HG03159 (cell line): ENCODE measurements around the gene ZNF235.
"Not testable (repeated sequence)": the region's sequence is repeated elsewhere in the genome, so short reads cannot be mapped to it uniquely, and the experiment has no call there.

ENCODE experiments used
- ATAC-seq: cut with Tn5 transposase; IDR thresholded peaks from one replicate; pipeline ENCODE4 v1.9.1; 2021; ENCODE audit warnings: mild to moderate bottlenecking, moderate library complexity; ENCODE audit not compliant: unreplicated experiment

ZNF235 gene

GRCh38 chr19:44258136-44258535 is 46.7 kb downstream of the ZNF235 start:
- ATAC-seq, result no peak

- no peak for ATAC-seq
Measured at GRCh38 chr19:44255705-44256411, 49.0 kb downstream of the ZNF235 start.

- no peak for ATAC-seq
Measured at GRCh38 chr19:44254496-44254895, 50.3 kb downstream of the ZNF235 start.

GRCh38 chr19:44253392-44253791 is 51.4 kb downstream of the ZNF235 start:
- ATAC-seq, result not testable (repeated sequence)

GRCh38 chr19:44252332-44252731 is 52.5 kb downstream of the ZNF235 start:
- ATAC-seq, result not testable (repeated sequence)

GRCh38 chr19:44236384-44236783 is 68.4 kb downstream of the ZNF235 start:
- ATAC-seq, result no peak
